HG03575 (cell line): ENCODE measurements around the gene THRAP3.
"Not testable (repeated sequence)": the region's sequence is repeated elsewhere in the genome, so short reads cannot be mapped to it uniquely, and the experiment has no call there.

Experiments used
- ATAC-seq: cut with Tn5 transposase; IDR thresholded peaks from one replicate; pipeline ENCODE4 v1.9.1; 2021; ENCODE audit not compliant: unreplicated experiment, insufficient number of reproducible peaks, low FRiP score; ENCODE audit errors: extremely low read depth

THRAP3 gene

GRCh38 chr1:36238433-36238832 is 14.2 kb downstream of the THRAP3 start:
- ATAC-seq: no peak

GRCh38 chr1:36239941-36240637 is 15.8 kb downstream of the THRAP3 start:
- ATAC-seq: no peak

- no peak for ATAC-seq
These were observed 23.3 kb downstream of the THRAP3 start for GRCh38 chr1:36247538-36247937.

GRCh38 chr1:36248250-36248894 is 24.1 kb downstream of the THRAP3 start:
- ATAC-seq: no peak

- no peak for ATAC-seq
These were observed 27.7 kb downstream of the THRAP3 start for GRCh38 chr1:36251794-36252481.

- not testable (repeated sequence) for ATAC-seq
These were observed 28.2 kb downstream of the THRAP3 start for GRCh38 chr1:36252482-36252824.

GRCh38 chr1:36253161-36253862 is 29.1 kb downstream of the THRAP3 start:
- ATAC-seq: no peak

- no peak for ATAC-seq
These were observed 32.5 kb downstream of the THRAP3 start for GRCh38 chr1:36256558-36257374.

- no peak for ATAC-seq
These were observed 33.1 kb downstream of the THRAP3 start for GRCh38 chr1:36257375-36257767.

- no peak for ATAC-seq
These were observed 34.7 kb downstream of the THRAP3 start for GRCh38 chr1:36258960-36259344.

- no peak for ATAC-seq
These were observed 44.7 kb downstream of the THRAP3 start for GRCh38 chr1:36268981-36269380.

- ATAC-seq: no peak
These were observed 45.2 kb downstream of the THRAP3 start for GRCh38 chr1:36269408-36269838.

GRCh38 chr1:36273024-36273423 is 48.8 kb downstream of the THRAP3 start:
- no peak for ATAC-seq

GRCh38 chr1:36274201-36274600 is 50.0 kb downstream of the THRAP3 start:
- ATAC-seq: no peak

GRCh38 chr1:36276688-36277087 is 52.4 kb downstream of the THRAP3 start:
- ATAC-seq: no peak

GRCh38 chr1:36279110-36279788 is 55.0 kb downstream of the THRAP3 start:
- ATAC-seq: no peak

GRCh38 chr1:36279789-36280296 is 55.6 kb downstream of the THRAP3 start:
- no peak for ATAC-seq

- no peak for ATAC-seq
These were observed 59.8 kb downstream of the THRAP3 start for GRCh38 chr1:36284061-36284460.
